Measurements from ENCODE around the gene SATB1.
A peak's percentile ranks its signal among the peaks of the same experiment; 100 is the strongest.
"Not testable (repeated sequence)": the region's sequence is repeated elsewhere in the genome, so short reads cannot be mapped to it uniquely, and the experiment has no call there.

The SATB1 gene

DNA sequence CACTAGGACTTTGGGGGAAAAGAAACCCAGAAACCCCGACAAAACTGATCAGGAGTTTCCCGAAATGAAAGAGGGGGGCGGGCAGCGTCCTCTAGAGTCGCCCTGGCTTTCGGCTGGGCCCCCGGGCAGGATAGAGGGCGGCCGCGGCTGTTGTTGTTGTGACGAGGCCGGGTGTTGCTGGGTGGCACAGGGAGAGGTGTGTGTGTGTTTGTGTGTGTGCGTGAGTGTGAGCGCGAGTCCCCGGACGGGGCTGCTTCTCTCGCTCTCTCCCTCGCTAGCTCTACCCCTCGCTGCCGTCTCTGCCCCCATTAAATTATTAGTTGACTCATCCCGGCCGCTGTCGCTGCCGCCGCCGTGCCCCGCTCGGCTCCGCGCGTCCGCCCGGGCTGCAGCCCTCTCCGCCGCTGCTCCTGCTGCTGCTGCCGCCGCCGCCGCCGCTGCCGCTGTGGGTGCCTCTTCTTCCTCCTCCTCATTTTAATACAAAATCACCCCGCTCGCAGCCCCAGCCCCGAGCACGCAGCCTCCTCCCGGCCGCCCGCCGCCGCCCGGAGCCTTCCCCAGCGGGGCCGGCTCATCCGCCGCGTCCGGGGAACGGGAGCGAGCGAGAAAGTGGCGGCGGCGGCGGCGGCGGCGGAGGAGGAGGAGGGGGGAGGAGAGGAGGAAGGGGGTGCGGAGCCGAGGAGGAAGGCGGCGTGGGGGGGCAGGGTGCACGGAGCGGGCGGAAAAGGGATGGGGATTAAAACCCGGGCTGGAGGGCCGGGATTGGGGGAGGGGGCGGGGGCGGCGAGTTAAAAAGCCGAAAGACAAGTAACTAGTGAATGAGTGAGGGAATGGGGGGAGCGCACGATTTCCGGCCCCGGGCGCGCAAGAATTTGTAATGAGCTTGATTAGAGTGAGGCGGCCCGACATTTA is at the start of gene SATB1:
Gene SATB1, minus strand, starts transcription at position 611 of the 912 bp plus-strand sequence. CDS start 4,372 bp downstream, outside the sequence.
- peak; percentile 66 for DNase-seq

DNA sequence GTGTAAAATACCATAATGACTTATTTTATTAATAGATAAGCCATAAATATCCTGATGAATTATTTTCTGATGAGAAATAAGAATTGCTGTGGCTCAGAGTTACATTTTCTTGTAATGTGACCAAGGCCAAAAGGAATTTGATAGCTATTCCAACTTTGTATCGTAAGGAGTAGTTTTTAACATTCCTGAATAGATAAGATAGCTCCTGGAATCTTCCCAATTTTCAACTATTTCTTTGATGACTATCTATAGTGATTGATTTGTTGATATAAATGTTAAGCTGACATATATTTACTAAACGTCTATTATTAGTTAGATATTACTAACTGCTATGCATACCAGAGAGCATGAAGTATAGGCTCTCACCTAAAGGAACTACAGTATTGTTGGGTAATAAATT is 49.1 kb upstream of the SATB1 start:
- no peak for DNase-seq

DNA sequence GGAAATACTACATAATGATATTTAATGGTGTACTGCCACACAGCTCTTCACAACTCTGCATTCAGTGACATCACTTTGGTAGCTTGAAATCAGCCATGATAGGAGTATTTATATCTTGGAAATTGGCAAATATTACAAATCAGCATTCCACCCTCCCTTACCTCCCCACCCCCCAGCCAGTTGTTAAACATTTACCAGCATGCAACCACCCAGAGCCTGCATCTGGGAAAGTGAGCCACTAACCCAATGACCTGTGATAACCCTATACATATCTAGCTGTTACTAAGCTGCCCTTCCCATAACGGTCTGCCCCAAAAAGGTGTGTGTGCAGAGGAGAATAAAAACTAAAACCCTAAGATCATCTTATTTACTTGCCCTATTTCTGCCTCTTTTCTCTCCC is 44.6 kb upstream of the SATB1 start:
- no peak for DNase-seq

DNA sequence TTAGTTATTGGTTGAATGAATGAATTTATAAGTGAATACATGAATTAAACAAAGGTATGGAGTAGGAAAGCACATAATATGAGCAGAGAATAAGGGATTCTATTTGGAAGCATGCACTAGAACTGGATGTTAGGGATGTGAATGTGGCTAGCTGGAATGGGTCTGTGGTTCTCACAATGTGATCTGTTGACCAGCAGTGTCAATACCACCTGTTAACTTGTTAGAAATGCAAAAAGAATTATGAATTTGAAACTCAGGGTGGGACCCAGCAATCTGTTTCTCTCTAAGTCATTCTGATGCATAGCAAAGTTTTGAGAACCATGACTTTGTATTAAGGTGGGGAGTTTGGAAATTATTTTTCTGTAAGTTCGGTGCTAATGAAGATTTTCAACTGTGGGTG is 41.0 kb upstream of the SATB1 start:
- DNase-seq, result no peak

DNA sequence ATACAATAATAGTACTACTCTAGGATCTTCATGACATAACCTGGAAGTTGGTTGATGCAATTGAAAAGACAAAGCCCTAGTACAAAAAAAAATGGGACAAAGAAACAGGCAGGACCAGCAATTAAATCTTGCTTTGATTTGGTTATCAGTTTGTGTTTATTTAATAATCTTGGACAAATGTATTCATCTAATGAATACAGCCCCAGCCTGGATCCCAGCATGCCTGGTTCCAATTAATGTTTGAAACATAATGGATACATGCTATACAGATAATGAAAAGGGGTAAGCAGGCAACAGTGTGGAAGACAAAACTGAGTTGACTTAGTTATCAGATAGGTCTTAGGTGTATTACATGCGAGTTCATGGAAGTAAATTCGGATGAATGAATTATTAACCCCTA is 29.6 kb upstream of the SATB1 start:
- no peak for DNase-seq

DNA sequence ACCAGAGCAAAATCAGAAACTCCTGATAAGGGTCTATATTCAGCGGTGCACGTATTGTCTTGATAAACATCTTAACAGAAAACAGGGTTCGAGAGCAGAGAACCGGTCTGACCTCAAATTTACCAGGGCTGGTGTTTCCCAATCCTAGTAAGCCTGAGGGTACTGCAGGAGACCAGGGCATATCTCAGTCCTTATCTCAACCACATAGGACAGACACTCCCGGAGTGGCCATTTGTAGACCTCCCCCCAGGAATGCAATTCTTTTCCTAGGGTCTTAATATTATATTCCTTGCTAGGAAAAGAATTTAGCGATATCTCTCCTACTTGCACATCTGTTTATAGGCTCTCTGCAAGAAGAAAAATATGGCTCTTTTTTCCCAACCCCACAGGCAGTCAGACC is 24.5 kb upstream of the SATB1 start:
- DNase-seq, result not testable (repeated sequence)

DNA sequence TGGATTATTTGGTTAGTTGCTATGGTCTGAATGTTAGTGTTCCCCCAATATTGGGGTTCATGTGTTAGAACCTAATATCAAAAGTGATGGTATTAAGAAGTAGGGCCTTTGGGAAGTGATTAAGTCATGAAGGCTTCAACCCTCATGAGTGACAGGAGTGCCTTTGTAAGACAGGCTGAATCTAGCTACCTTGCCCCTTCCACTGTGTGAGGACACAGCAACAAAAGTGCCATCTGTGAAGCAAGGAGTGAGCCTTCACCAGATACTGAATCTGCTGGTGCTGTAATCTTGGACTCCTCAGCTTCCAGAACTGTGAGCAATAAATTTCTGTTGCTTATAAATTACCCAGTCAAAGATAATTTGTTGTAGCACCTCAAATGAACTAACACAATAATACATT is 22.6 kb upstream of the SATB1 start:
- no peak for DNase-seq

DNA sequence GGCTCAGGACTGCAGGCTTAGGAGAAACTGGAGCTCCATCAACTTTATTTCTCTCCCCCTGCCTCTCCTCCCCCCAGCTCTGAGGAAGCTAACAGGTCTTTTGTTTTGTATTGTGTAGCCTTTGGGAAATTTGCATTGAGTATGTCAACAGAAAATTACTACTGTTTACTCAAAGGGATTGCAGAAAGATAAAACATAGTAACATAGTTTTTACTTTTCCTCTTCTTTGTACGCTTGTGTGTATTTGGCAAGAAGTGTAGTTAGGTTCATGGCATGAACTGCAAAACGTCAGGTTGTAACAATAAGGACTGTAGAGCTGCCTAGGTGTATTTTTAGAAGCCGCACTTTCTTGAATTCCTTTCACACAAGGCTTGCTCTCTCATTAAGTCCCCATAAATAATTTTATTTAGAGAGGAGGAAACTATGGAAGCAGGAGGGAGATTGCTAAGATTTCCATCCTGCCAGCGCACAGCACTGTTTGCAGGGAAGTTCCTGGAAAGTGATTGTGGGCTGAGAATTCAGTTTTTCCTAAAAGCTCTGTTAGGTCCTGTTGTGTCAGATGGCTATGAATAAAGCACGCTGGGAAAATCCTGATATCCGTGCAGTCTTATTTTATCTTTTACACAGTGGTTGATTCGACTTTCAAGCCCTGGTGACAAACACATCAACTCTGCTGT is 21.1 kb upstream of the SATB1 start:
- DNase-seq, result no peak

DNA sequence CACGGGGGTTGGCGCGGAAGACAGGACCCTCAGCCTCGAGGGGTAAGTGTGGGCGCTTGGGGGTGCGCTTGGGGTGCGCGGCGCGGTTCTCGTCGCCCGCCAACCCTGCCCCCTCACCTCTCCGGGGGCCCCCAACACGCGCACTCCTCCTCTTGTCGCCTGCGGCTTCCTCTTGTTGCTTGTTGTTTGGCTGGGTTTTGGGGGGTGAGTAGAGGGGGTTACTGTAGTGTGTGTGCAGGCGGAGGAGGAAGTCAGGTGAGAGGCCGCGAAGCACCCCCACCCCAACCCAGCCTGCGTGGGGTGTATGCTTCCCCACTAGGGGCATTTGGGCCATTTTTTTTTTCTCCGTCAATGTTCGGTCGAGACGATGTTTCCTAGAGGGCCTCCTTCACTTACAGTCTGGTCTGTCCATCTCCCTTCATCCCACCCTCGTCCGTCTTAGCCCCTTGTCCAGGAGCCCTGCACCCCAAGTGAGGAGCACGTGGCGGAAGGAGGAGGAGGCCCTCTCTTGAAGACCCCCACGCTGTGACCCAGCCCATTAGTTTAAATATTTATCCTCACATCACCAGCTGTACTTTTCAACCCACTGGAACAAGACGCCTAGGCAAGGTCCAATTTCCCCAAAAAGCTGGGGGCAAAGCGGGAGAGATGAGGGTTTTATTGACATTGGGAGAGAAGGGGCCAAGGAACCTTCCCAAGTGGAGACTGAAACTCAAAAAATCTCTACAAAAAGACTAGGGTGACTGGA is 20.4 kb upstream of the SATB1 start:
- DNase-seq, result peak; percentile 78

DNA sequence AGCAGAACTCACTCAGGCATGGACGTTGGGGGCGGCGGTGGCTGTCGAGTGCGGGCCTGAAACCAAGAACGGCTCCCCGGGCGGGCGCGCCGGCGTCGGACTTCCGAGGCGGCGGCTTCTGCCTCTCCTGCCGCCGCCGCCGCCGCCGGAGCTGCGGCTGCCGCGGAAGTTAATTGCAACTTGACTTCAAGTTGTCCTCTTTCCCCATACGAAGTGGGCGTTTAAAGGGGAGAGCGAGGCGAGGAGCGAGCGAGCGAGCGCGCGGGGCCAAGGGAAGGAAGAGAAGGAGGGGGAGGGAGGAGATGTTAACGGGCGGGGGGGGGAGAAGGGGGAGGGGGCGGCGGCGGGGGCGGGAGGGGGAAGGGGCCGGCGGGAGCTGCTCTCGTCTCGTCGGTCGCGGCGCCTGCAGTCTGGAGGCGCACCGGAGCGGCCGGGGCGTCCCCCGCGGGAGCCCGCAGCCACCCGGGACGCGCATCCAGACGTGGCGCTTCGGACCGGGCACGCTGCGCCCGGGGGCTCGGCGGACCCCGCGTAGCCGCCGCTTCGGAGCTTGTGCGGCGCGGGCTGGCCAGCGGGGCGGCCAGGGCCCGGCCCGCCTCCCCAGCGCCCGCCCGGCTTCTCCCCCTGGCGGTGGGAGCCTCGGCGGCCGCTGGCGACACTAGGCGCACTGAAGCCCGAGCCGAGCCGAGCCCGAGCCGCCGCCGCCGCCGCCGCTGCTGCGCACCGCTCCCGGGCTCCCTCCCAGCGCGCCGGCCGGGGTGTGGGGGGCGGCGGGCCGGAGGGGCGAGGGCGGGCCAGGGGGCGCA is 19.7 kb upstream of the SATB1 start:
- peak; percentile 86 for DNase-seq

DNA sequence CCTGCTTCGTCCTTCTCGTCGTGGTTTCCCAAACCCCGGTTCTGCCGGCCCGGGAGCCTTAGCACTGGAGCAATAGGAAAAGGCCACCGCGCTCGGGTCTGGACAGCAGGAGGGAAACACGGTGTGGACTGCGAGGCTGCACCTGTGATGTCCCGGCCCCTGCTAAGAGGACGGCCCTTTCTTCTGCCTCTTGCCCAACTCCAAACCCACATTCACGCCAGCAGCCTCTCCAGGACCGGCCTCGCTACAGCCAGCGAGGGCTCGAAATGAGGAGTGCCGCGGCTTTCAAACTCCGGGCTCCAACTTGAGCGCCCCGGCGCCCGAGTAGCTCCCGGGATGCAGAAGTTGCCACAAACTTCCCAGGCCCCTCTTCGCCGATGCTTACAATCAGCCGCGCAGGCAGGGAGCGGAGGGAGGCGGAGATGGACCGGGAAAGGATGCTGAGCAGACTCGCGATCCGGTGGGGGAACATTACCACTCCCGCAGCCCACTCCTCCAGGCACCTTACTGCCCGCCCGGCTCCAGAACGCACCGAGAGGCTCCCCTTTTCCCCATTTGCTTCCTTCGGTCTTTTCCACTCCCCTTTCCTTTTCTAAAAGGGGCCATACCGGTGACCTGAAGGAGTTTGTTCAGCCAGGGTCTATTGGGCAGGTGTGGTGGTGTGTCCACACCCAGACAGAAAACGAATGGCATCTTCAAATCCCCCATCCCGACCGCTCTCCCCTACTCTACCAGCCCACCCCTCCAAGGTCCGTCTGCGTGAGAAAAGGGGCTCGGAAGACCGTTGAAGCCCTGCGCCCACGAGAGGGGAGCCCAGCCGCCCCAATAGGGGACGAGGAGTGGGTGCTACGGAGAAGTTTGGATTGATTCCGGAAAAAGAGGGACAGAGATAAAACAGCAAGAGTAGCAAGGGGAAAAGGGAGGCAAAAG is 18.8 kb upstream of the SATB1 start:
- DNase-seq, result no peak

DNA sequence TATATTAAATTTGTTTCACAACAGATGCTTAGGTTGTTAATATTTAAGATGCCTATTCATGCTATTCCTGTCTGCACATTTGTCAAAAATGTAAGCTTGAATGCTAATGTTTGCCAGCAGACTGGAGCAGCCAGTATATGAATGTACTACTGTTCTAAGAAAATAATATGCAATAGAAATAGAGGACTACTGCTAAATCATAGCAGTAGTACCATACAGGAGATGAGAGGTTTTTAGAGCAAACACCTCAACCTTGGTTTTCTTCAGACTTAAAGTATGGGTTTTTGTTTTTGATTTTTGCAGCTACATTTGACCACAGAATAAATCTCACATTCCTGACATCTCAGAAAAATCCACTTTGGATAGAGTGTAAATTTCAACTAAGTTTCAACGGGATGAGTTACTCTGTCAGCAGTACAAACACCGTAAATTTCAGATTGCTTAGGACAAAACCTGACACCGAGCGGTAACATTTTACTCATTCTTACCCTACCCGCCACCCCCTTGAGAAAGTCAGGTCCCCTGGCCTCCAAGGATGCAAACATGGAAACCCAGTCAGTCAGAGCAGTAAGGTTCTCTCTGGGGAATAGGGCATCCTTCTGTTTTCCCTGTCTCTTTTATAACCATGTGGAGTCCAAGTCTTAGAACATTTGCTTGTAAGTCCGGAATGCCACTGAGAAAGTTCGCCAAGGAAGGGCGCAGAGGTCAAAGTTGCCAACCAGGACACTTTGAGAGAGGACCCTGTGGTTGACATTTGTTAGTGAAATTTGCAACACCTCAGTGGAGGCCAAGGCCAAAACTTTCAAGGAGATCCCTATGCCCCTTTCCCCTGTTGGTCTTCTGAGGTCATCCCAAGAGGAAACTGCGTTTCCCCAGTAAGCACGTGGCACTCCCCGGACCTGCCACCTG is 17.9 kb upstream of the SATB1 start:
- peak; percentile 71 for DNase-seq

DNA sequence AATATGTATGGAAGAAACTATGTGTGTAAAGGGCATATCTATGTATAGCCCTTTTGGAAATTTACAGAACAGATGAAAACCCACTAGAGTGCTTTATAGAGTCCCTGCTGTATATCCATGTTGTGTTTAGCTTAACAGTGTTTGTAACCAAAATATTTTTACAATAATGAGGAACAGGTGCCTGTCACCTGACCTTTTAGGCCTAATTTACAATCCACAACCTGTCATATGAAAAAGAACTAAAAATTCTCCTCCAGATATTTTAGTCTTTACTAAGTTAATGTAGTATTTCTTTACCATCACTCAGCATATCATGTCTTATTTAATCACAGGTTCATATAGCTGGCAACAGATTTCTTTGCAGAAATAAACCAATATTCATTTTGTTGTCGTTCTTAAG is 16.4 kb upstream of the SATB1 start:
- DNase-seq, result no peak

DNA sequence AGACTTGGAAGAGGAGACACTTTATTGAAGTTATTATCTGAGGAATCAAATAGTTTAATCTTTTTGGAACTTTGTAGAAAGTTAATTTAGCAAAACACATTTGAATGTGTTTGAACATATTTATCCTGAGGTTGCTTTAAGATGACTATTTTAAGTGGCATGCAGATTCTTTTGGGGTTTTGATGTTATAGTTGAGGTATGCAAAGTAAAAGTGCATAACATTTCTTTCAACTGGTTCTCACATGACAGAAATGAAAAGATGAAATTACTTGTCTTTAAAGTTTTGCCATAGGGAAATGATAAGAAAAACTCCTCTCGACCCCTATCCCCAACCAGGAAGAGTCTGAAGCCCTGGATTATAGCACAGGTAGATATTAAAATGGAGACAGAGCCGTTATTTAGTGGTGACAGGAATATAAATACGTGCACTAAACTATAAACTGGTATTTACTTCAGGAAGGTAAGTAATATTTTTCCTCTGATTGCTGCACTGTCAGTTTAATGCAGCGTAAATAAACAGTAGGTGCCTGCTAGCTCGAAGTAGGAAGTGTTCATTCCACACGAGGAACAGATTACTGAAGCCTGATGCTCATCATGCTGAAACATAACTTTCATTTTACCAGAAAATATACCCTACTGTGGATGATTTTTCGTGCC is 15.1 kb upstream of the SATB1 start:
- DNase-seq, result peak; percentile 18

DNA sequence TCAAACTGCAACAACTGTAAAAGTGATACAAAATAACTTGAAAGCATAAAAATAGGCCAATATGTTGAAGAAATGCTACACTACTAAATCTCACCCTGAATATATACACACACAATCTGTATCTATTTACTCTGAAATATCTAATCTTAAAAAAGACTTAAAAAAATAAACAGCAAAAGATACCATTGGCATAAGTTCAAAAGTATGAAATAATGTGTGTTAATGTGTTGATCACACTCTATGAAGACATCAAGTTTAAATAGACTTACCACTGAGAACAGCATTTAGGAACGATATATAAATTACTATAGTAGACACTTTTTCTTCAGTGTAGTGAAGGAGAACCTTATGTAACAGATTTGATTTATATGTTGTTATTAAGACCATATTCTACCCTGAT is 14.1 kb upstream of the SATB1 start:
- DNase-seq, result no peak

DNA sequence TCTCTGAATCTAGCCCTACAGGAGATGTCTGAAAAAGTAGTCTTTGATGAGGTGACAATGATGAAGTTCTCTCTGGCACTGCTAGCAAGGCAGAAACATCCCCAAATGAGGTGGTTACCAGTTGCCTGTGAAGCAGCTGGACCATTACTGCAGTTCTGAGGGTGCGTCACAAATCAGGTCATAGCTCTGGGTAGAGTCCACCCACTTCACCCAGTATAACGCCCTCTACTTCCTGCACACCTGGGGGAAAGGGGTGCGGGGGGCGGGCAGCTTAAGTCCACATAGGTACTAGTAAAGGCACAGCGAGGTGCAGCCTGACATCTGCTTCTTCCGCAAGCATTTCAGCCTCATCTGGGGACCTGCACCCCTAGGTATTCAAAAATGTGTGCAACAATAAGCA is 13.4 kb upstream of the SATB1 start:
- peak; percentile 69 for DNase-seq

DNA sequence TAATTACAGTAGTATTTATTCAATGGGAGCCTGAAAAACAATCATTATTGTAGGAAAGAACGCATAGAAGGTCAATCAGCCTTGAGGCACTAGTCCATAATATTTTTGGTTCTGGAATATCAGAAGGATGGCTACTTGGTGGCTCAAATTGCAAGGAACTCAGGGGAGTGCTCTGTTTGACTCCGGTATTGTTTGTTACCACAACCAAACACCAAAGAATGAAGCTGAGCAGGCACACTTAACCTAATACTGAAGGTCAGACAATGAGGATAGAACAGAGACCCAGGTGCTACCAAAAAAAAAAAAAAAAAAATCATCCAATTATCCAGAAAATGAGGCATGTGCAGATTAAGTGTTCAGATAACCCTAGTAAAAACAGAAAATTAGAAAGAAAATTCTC is 11.1 kb upstream of the SATB1 start:
- DNase-seq, result no peak

DNA sequence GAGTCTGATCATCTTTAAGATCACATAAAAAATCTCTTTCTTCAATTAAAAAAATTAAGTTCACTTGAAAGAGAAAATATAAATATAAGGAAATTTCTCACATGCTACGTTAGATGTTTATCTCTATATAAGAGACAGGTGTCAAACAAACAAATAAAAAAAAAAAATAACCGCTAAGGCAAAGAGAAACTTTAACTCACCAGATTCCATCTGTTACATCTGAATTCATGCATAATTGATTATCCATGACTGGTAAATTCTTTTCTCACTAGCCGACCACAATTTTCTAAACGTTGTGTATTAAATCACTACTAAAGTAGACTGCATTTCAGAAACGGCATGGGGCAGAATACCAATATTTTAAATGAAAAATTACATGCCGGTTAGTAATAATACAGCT is 9.6 kb upstream of the SATB1 start:
- DNase-seq, result no peak

DNA sequence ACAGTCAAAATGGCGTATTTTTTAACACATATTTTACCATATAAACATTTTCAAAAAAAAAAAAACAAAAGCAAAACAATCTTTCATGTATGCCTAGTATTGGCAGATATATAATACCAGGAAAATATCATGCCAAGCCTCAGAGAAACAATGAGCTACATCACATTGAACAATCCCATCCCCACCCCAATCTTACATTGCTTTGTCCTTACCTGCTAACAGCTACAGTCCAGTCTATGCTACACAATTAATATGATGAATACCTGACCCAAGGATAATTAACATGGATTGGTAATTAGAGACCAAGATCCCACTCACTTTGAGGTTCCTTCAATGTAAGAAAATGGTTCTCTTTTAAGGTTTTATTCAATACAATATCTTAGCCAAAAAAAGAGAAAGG is 7.6 kb upstream of the SATB1 start:
- no peak for DNase-seq

DNA sequence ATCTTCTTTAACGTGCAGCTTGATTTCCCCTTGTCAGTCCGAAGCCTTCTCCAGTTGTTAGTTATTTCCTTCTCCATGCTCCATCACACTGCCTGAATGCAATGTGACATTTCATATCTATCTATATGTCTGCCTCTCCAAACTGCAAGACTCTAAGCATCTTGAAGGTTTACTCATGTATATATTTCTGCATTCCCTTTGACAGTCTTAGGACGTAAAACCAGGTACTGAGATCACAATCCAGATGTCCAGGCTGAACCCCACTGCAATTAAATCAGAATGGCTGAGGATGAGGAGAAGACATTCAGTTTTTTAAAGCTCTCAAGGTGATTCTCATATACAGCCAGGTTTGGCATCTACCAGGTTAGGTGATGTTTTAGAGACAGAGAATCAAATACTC is 6.1 kb upstream of the SATB1 start:
- no peak for DNase-seq
